Smooth muscle cell (in vitro differentiated cells): ENCODE results near the gene CALR3. TPM values are rescaled to one million over a fixed set of nuclear protein-coding genes. Genes with fewer than 3 reads are reported as not detected.

ENCODE experiments used
- DNase-seq: peaks from one replicate; lab custom pipeline; 2025; ENCODE audit not compliant: unreplicated experiment; lab: John Stamatoyannopoulos, UW
- H2AFZ ChIP-seq: fragments of 200-600 bp; sonication (generic); 2 replicates; pipeline ENCODE4 v1.6.0; 2016; ENCODE audit warnings: antibody characterized with exemption, low read depth, mild to moderate bottlenecking
- H3F3A ChIP-seq: fragments of 200-600 bp; sonication (generic); 2 replicates; pipeline ENCODE4 v1.6.0; 2017; ENCODE audit warnings: antibody characterized with exemption, low read depth
- H3K27ac ChIP-seq: fragments of 200-600 bp; sonication (generic); 2 replicates; pipeline ENCODE4 v1.5.1; 2016; ENCODE audit warnings: low read depth, mild to moderate bottlenecking
- H3K27me3 ChIP-seq: fragments of 200-600 bp; sonication (generic); 2 replicates; pipeline ENCODE4 v1.6.1; 2016; ENCODE audit warnings: low read depth, mild to moderate bottlenecking
- H3K36me3 ChIP-seq: fragments of 200-600 bp; sonication (generic); 2 replicates; pipeline ENCODE4 v1.5.1; 2016; ENCODE audit warnings: low read depth
- H3K4me1 ChIP-seq: fragments of 200-600 bp; sonication (generic); 2 replicates; pipeline ENCODE4 v1.5.1; 2016; ENCODE audit warnings: low read depth
- H3K4me2 ChIP-seq: fragments of 200-600 bp; sonication (generic); 2 replicates; pipeline ENCODE4 v1.6.0; 2016; ENCODE audit warnings: mild to moderate bottlenecking
- H3K4me3 ChIP-seq: fragments of 200-600 bp; sonication (generic); 2 replicates; pipeline ENCODE4 v1.5.1; 2016; ENCODE audit warnings: mild to moderate bottlenecking
- H3K79me2 ChIP-seq: fragments of 200-600 bp; sonication (generic); 2 replicates; pipeline ENCODE4 v1.6.0; 2016; ENCODE audit warnings: low read depth, mild to moderate bottlenecking
- H3K9ac ChIP-seq: fragments of 200-600 bp; sonication (generic); 2 replicates; pipeline ENCODE4 v1.6.0; 2016; ENCODE audit warnings: low read depth
- H3K9me3 ChIP-seq: fragments of 200-600 bp; sonication (generic); replicated peaks from 2 replicates; pipeline ENCODE4 v1.5.1; 2016; ENCODE audit warnings: low read depth
- H4K20me1 ChIP-seq: fragments of 200-600 bp; sonication (generic); 2 replicates; pipeline ENCODE4 v1.6.0; 2016; ENCODE audit warnings: low read depth
- WGBS: methylation state at CpG from one replicate; pipeline ENCODE4 v1.1.7; 2016; ENCODE audit warnings: low lambda C conversion rate; 5-methylcytosine and 5-hydroxymethylcytosine counted together
- polyA plus RNA-seq: library from polyadenylated mRNA; unstranded; fragments of >200 nt; fragmentation: Nextera tagmentation; extraction: Ambion mirVana; gene quantifications from 2 replicates; pipeline ENCODE4 v1.2.1, GENCODE V29; 2016
- small RNA-seq: library from RNA; depleted of rRNA; stranded (forward); fragments of <200 nt; gene quantifications from one replicate; pipeline ENCODE3, GENCODE V24; 2014
- total RNA-seq: library from RNA; depleted of rRNA; stranded (reverse); fragments of >200 nt; gene quantifications from 2 replicates; pipeline ENCODE4 v1.2.3, GENCODE V29; 2014
- TF ChIP-seq, protein P1 (sequence below): fragments of 200-600 bp; sonication (generic); IDR thresholded peaks from 2 replicates; pipeline ENCODE4 v1.5.1; 2017; ENCODE audit warnings: borderline replicate concordance, mild to moderate bottlenecking, antibody characterized with exemption; ENCODE audit not compliant: insufficient read depth, poor library complexity, severe bottlenecking

CALR3 gene
- total and polyA plus RNA-seq, 2 experiments from 2014 or later = not detected

DNA sequence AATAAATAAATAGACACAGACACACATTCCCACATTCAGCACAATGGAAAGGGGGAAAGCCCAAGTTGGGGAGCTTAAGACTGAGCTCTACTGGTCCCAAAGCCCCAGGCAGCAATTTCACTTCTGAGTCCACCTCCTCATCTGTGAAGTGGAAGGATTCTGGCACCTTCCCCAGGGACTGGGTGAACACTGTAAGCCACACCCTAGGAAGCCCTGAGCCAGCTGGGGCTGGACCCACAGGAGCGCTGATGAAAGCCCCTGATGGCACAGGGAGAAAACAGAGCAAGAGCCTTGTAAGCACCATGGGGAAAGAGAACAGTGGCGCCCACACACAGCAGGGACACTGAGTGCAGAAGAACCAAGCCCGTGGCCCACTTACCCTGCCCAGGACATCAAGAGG, 62.0 kb downstream of the CALR3 start:
- Histone ChIP-seq H2AFZ (no peak overlapping the region), H4K20me1 (peaks cover 18% of the 10 kb centered on the region), H3K27ac (no peak overlapping the region), H3K9ac (no peak overlapping the region), H3K27me3 (no peaks in the 10 kb centered on the region), H3K4me3 (no peak overlapping the region), H3F3A (peaks cover 19% of the 10 kb centered on the region), H3K79me2 (no peaks in the 10 kb centered on the region), H3K36me3 (no peaks in the 10 kb centered on the region), H3K4me1 (no peaks in the 10 kb centered on the region), H3K9me3 (no peaks in the 10 kb centered on the region), H3K4me2 (no peak overlapping the region)
- WGBS = 100% methylated on average over 3 of the region's 3 CpGs
- DNase-seq = no peak
- TF ChIP-seq, protein P1, sequence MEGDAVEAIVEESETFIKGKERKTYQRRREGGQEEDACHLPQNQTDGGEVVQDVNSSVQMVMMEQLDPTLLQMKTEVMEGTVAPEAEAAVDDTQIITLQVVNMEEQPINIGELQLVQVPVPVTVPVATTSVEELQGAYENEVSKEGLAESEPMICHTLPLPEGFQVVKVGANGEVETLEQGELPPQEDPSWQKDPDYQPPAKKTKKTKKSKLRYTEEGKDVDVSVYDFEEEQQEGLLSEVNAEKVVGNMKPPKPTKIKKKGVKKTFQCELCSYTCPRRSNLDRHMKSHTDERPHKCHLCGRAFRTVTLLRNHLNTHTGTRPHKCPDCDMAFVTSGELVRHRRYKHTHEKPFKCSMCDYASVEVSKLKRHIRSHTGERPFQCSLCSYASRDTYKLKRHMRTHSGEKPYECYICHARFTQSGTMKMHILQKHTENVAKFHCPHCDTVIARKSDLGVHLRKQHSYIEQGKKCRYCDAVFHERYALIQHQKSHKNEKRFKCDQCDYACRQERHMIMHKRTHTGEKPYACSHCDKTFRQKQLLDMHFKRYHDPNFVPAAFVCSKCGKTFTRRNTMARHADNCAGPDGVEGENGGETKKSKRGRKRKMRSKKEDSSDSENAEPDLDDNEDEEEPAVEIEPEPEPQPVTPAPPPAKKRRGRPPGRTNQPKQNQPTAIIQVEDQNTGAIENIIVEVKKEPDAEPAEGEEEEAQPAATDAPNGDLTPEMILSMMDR = no peak

- Histone ChIP-seq H3K4me1 (no peaks in the 10 kb centered on the region), H3F3A (peaks cover 5% of the 10 kb centered on the region), H3K36me3 (no peaks in the 10 kb centered on the region), H3K9ac (no peak overlapping the region), H2AFZ (no peak overlapping the region), H3K79me2 (no peaks in the 10 kb centered on the region), H3K27me3 (no peaks in the 10 kb centered on the region), H3K9me3 (no peaks in the 10 kb centered on the region), H3K4me2 (no peak overlapping the region), H3K4me3 (no peak overlapping the region), H4K20me1 (no peaks in the 10 kb centered on the region), H3K27ac (no peak overlapping the region)
- TF ChIP-seq, protein P1 = no peak
- WGBS = 93% methylated on average over 3 of the region's 3 CpGs
- no peak for DNase-seq
These were observed 66.2 kb downstream of the CALR3 start for GRCh38 chr19:16429759-16430091.

DNA sequence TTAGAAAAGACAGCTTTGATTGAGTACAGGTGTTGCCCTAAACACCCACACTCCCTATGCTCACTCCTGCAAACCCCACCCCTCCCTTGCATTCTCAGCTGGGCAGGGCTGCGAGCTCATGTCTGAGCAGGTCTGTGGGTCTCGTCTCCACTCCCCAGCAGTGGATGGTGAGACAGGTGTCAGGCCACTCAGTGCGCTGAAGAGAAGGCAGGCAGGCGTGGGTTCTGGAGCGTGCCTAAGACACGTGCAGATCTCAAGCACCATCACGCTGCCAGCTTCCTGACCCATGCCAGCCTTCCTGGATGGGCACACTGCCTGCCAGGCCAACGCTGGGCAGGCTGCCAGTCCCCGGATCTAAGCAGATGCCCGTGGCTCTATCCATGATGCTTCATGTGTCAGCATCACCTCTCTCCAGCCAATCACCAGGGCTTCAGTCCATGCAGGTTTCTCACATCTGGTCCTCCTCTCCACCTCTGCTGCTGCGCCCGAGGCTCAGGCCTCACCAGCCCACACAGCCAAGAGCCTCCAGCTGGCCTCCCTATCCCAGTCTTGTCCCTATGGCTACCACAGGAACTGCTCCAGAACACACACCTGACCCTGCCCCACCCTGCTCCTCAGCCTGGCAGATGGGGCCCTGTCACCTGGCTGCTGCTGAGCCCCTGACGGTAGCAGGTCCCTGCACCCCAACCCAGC, 66.8 kb downstream of the CALR3 start:
- 93% methylated on average over 13 of the region's 13 CpGs for WGBS
- H2AFZ ChIP-seq = no peak overlapping the region
- TF ChIP-seq, protein P1 = no peak

More for the DNA sequence above, 66.8 kb downstream of the CALR3 start:
- no peak for DNase-seq
- Histone ChIP-seq H3K36me3 (no peaks in the 10 kb centered on the region), H3K4me3 (no peak overlapping the region), H3K27ac (no peak overlapping the region), H4K20me1 (no peaks in the 10 kb centered on the region), H3F3A (no peaks in the 10 kb centered on the region), H3K79me2 (no peaks in the 10 kb centered on the region), H3K4me2 (no peak overlapping the region), H3K27me3 (no peaks in the 10 kb centered on the region), H3K9ac (no peak overlapping the region), H3K9me3 (no peaks in the 10 kb centered on the region), H3K4me1 (no peaks in the 10 kb centered on the region)

Small RNA genes lying within 50 kb of the gene (small RNA-seq; reads per million reads assigned to genes)
- gene RN7SL146P = 0.11 reads per million

Other genes with a start within 250 kb of the CALR3 start
- 2.7 and 8.7 TPM in 2 replicates for gene KLF2, start 171.3 kb downstream of the CALR3 start, total RNA-seq
- gene KLF2, start 171.3 kb downstream of the CALR3 start, polyA plus RNA-seq = 11.2 and 18.0 TPM in 2 replicates
- gene EPS15L1, start 24.2 kb downstream of the CALR3 start, total RNA-seq = 12.8 and 16.0 TPM in 2 replicates
- gene EPS15L1, start 24.2 kb downstream of the CALR3 start, polyA plus RNA-seq = 15.6 and 18.8 TPM in 2 replicates
- gene C19orf44, start 227 bp upstream of the CALR3 start, total RNA-seq = 3.3 and 3.9 TPM in 2 replicates
- gene C19orf44, start 227 bp upstream of the CALR3 start, polyA plus RNA-seq = 2.5 and 3.4 TPM in 2 replicates
- gene CHERP, start 46.3 kb upstream of the CALR3 start, total RNA-seq = 4.1 and 9.5 TPM in 2 replicates
- 29.2 and 43.4 TPM in 2 replicates for gene CHERP, start 46.3 kb upstream of the CALR3 start, polyA plus RNA-seq
- 35.3 TPM in 2 replicates for gene SLC35E1, start 76.2 kb upstream of the CALR3 start, total RNA-seq
- gene SLC35E1, start 76.2 kb upstream of the CALR3 start, polyA plus RNA-seq = 37.3 and 43.9 TPM in 2 replicates
- gene MED26, start 132.0 kb upstream of the CALR3 start, total RNA-seq = 6.3 and 13.6 TPM in 2 replicates
- 9.6 and 11.7 TPM in 2 replicates for gene MED26, start 132.0 kb upstream of the CALR3 start, polyA plus RNA-seq
- 78.1 and 109 TPM in 2 replicates for gene SMIM7, start 164.0 kb upstream of the CALR3 start, total RNA-seq
- 64.4 and 84.9 TPM in 2 replicates for gene SMIM7, start 164.0 kb upstream of the CALR3 start, polyA plus RNA-seq
- 0.45 and 0.81 TPM in 2 replicates for gene TMEM38A, start 165.0 kb upstream of the CALR3 start, total RNA-seq
- 0.53 and 1.5 TPM in 2 replicates for gene TMEM38A, start 165.0 kb upstream of the CALR3 start, polyA plus RNA-seq
- gene NWD1, start 223.7 kb upstream of the CALR3 start, total RNA-seq = not detected in 2 replicates
- gene NWD1, start 223.7 kb upstream of the CALR3 start, polyA plus RNA-seq = not detected in 2 replicates